UCSD-AML1 (cell line): ENCODE results near the gene GPR17.

Experiments
- DNase-seq: peaks from one replicate; lab custom pipeline; 2025; ENCODE audit not compliant: unreplicated experiment; lab: John Stamatoyannopoulos, UW

The GPR17 gene

DNA sequence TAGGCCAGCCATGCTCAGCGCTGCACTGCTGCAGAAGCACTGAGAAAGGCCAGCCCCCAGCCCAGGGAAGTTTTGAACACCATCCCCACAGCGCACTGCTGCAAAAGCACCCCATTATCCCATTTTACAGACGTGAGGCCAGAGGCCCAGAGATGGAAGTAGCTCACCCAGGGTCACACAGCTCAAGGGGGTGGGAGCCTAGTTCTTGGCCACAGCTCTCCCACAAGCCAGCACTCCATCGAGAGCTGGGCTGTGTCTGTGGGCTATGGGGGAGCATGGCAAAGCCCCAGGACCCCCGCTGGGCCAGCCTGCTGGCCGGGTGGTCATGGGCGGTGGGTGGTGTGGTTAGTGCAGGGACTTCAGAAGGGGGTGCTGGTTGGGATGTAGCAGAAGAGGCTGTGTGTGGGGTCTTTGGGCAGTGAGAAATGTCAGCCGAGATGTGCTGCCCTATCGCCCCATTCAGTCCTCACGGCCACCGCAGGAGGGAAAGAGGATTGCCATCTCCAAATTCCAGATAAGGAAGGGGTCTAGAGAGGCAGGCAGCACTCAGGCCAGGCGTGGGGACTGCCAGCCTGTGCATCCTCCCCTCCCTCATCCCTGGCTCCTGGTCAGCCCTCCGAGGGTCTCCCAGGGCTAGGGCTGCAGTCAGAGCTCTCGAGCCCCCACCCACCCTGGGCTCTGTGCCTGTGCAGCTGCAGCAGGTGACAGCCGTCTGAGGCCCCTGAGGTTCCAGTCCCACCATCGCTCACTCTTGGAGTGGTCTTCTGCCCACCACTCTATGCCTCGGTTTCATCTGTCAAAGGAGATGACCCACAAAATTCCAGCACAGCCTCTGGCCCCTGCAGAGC lies 17.0 kb upstream of the GPR17 start:
- no peak for DNase-seq

DNA sequence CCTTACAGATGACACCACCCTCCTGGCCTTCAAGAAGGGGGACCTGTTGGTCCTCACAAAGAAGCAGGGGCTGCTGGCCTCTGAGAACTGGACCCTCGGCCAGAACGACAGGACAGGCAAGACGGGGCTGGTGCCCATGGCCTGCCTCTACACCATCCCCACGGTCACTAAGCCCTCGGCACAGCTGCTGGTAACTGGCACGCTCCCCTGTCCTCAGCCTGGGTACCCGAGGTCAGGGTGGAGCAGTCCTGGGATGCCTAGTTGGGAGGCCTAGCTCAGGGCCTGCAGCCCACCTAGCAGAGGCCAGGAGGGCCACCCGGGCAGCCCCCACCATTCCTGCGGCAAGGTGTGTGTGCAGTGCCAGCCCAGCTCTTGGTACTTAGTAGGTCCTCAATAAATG lies 16.3 kb upstream of the GPR17 start:
- no peak for DNase-seq

GRCh38 chr2:127630096-127630863 lies 15.7 kb upstream of the GPR17 start:
- DNase-seq: no peak

DNA sequence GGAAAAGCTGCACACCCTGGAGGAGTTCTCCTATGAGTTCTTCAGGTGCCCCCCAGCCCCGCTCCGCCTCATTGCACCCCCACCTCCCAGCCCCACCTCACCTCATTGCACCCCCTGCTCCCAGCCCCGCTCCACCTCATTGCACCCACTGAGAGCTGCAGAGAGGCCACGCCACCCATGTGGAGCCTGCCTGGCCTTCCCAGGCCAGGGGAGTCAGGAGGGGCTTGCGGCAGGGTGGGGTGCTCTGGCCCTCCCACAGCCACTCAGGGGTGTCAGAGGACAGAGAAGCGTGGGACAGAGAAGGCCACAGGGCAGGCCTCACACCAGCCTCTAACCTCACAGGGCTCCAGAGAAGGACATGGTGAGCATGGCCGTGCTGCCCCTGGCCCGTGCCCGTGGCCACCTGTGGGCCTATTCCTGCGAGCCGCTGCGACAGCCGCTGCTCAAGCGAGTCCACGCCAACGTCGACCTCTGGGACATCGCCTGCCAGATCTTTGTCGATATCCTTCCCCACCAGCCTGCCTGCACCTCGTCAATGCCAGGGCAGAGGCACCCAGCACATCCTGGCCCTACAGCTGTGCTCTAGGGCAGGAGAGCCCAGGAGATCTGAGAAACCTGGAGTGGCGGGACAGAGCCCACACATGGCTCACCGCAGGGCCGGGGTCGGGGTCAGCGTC lies 15.0 kb upstream of the GPR17 start:
- DNase-seq: no peak

- DNase-seq: no peak
These were observed 14.4 kb upstream of the GPR17 start for GRCh38 chr2:127631541-127631996.

DNA sequence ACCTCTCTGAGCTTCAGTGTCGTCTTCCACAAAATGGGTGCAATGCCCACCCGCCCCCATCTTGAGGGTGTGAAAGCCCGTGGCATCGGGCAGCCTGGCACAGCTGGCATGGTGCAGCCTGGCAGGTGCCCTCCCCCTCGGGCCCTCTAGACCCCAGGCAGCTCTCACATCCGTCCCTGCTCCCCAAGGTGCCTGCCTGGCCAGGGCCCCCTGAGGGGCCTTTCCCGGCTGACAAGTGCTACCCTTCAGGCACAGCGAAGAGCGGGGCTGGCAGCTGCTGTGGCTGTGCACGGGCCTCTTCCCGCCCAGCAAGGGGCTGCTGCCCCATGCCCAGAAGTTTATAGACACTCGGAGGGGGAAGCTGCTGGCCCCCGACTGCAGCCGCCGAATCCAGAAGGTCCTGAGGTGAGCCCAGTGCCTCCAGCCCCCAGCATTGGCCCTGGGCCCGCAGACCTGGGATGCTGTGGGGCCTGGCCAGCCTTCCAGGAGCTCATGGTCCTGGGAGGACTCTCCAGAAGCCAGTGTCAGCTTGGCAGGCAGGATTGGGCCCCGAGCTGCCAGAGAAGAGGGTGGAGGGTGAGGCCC lies 13.9 kb upstream of the GPR17 start:
- no peak for DNase-seq

DNA sequence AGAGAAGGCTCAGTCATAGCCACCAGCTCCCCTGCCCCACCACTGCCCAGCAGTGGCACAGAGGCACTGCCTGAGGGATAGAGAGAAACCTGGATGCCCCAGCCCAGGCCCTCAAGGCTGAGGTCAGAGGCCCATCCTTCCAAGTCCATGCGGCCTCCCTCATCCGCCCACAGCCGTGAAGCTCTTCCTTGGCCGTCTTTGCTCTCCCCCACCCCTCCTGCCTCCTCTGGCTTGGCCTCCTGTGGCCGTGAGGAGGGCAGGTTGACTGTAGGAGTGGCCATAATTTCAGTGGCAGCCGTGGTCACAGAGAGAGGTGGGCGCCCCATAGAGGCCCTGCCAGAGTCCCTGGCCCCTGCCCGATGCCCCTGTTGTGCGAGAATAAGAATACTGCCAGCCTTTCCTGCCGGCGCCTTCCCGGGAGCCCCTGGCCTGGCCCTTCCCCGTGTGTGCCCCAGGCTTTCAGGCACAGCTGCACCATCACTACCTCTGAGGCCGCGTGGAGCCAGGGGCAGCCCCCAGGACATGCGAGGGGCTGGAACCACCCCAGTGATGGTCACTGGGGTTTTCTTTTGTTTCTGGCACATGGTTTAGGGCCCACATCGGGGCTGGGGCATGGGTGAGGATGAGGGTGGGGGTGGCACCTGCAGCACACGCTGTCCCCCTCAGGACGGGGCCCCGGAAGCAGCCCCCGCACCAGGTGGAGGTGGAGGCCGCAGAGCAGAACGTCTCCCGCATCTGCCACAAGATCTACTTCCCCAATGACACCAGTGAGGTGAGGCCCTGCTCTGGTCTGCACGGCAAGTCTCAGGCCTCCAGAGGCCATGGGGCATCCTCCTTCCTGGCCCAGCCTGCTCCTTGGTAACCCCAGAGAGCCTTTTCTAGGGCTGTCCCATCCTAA lies 13.1 kb upstream of the GPR17 start:
- no peak for DNase-seq

GRCh38 chr2:127633556-127634065 lies 12.3 kb upstream of the GPR17 start:
- DNase-seq: no peak

DNA sequence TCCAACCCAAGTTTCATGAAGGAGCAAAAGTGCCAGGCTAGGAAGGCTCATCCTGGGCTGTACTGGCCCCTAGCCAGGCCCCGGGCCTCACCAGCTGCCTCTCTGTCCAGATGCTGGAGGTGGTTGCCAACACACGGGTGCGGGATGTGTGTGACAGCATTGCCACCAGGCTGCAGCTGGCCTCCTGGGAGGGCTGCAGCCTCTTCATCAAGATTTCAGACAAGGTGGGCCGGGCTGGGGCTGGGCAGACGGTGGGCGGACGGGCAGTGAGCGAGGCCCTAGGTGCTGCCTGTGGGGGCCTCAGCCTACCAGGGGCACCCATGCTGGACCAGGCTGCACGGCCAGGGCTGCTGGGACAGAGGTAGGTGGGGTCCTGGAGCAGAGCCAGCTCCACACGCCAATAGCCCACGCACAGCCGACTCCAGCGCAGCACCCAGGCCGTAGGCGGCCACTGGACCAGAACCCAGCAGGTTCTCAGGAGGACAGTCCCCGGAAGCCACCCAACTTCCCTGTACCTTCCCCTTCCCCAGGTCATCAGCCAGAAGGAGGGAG lies 11.8 kb upstream of the GPR17 start:
- no peak for DNase-seq

DNA sequence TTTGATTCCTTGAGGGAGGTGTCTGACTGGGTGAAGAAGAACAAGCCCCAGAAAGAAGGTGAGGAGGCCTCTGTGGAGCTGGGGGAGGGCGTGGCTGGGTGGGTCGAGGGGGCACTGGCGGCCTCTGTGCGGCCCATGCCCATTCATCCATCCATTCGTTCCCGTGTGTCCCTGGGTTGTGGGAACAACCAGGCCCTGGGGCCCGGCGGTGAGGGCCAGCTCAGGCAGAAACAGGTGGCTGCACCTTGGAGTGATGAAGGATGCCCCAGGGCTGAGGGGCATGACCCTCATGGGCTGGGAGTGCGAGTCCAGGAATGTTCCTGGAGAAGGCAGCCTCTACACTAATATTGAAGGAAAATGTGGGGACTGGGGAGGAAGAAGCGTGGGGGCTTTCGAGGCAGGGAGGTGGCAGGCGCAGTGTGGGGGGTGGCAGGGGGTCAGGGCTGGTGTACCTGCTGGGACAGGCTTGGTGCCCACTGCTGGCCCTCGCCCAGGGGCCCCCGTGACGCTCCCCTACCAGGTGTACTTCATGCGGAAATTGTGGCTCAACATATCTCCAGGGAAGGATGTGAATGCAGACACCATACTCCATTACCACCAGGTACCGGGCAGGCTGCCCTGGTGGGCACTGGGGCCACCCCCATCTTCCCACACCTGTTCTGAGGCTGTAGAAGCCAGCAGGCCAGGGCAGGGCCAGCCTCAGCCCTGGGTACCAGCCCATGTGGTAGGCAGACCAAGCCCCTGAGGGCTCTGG lies 11.2 kb upstream of the GPR17 start:
- DNase-seq: no peak

- DNase-seq: no peak
These were observed 10.3 kb upstream of the GPR17 start for GRCh38 chr2:127635380-127636237.

- no peak for DNase-seq
These were observed 9.4 kb upstream of the GPR17 start for GRCh38 chr2:127636248-127637235.

- DNase-seq: no peak
These were observed 8.7 kb upstream of the GPR17 start for GRCh38 chr2:127637236-127637630.

DNA sequence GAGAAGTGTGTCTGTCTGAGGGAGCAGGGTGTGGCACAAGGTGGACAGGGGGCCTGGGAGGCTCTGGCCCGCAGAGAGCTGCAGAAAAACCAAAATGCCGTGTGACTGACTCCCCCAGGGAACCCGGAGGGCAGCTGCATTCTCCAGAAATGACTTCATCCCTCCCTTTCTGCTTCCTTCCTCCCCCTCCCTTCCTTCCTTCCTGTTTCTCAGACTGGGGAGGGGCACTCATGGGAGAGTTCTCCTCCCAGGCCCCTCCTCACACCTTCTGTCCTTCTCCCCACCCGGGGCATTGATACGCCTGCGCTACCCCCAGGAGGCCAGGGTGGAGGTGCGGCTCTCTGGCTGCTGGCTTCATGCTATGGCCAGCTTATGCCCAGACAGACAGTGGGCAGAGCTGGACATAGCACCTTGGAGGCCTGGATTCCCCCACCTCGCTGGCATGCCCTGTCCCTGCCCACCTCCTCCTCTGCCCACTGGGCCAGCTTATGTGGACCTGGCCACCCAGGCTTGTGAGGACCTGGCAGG lies 8.2 kb upstream of the GPR17 start:
- peak; percentile 39 for DNase-seq

DNA sequence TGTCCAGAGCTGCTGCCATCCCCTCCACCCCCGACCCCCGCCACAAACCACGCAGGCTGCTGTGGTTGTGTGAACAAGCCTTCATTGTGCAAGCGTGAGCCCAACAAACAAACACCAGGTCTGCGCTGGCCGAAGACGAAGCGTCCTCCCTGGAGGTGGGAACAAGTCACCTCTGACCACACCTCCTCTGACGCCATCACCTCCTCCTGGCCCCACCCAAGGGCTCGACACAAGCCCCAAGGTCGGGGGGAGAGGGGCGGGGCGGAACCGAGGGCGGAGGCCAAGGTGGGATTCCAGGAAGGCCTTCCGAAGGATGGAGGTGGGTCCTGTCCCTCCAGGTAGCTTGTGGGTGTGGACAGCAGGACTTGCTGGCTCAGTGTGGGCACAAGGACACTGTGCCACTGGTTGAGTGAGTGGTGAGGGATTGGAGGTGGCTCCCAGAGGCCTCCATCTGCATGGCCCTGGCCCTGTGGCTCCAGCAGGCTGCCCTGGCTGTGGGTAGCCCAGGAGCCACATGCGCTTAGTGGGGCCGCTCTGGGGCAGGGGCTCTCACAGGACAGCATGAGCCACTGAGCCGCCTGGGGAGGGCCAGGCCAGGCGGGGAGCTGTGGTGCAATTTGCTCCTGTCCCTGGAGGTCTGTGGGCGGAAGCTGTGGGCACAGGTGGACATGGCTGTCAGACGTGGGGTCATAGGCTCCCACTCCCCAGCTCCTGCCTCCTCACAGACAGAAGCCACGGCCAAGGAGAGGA lies 7.4 kb upstream of the GPR17 start:
- no peak for DNase-seq

DNA sequence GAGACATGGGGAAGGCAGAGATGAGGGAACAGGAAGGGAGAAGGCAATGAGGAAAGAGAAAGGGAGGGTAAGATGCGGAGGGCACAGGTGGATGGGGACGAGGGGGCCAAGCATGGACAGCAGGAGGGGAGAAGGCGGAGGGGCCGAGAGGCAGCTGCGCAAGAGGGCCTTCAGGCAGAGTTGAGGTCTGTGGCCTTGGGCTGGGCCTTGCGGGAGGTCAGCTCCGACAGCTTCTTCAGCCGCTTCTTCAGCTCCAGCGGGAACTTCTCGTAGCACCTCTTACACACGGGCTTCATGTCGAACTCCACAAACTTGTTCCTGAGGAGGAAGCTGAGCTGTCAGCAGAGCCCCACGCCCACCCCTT lies 6.9 kb upstream of the GPR17 start:
- DNase-seq: no peak
